GM12891 (cell line): ENCODE results near the gene GM2A.

Source experiments
- POLR2A ChIP-seq: IDR thresholded peaks from 2 replicates; pipeline ENCODE4 v1.6.1; 2011; ENCODE audit warnings: low read depth, low read length, control low read depth
- POLR2AphosphoS5 ChIP-seq: IDR thresholded peaks from 2 replicates; pipeline ENCODE4 v1.6.1; 2011; ENCODE audit warnings: low read depth, low read length, control low read depth

DNA sequence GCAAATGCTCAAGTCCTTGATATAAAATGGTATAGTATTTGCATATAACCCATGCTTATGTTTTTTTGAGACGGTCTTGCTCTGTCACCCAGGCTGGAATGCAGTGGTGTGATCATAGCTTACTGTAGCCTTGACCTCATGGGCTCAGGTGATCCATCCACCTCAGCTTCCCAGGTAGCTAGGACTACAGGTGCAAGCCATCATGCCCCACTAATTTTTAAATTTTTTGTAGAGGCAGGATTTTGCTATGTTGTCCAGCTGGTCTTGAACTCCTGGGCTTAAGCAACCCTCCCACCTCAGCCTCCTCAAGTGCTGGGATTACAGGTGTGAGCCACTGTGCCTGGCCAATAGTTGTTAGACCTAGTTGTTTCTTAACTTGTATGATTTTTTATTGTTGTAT is 33.3 kb downstream of the GM2A start:
- TF ChIP-seq POLR2AphosphoS5 (no peak), POLR2A (no peak)
